Measurements from ENCODE around the gene CCM2L.
A peak's percentile ranks its signal among the peaks of the same experiment; 100 is the strongest.

CCM2L gene

DNA sequence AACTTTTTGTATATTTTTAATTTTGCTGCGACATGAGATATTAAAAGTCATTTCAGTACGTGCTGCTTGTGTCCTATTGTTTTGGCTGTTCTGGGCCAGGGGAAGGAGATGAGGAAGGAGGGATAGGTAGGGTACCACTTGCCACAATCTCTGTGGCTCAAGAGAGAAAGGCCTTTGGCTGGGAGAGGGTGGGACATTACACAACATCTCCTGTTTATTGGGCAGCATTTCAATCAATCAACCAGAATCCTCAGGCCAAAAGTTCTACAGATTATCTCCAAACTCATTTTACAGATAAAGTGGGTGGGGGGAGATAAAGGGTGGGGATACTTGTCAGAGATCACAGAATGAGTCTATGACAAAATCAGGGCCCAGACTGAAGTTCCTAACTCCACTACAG, 6.9 kb upstream of the CCM2L start:
- no peaks in the 10 kb centered on the region for H3K36me3 ChIP-seq (ENCODE audit: low read depth)
- TF ChIP-seq, protein P1, sequence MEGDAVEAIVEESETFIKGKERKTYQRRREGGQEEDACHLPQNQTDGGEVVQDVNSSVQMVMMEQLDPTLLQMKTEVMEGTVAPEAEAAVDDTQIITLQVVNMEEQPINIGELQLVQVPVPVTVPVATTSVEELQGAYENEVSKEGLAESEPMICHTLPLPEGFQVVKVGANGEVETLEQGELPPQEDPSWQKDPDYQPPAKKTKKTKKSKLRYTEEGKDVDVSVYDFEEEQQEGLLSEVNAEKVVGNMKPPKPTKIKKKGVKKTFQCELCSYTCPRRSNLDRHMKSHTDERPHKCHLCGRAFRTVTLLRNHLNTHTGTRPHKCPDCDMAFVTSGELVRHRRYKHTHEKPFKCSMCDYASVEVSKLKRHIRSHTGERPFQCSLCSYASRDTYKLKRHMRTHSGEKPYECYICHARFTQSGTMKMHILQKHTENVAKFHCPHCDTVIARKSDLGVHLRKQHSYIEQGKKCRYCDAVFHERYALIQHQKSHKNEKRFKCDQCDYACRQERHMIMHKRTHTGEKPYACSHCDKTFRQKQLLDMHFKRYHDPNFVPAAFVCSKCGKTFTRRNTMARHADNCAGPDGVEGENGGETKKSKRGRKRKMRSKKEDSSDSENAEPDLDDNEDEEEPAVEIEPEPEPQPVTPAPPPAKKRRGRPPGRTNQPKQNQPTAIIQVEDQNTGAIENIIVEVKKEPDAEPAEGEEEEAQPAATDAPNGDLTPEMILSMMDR (IDR thresholded peaks at IDR 0.05; ENCODE audit: poor library complexity, severe bottlenecking), result no peak
- no peaks in the 10 kb centered on the region for H3K27me3 ChIP-seq (ENCODE audit: insufficient read depth, poor library complexity, severe bottlenecking)
- no peak overlapping the region for H3K27ac ChIP-seq (ENCODE audit: poor library complexity, severe bottlenecking)
- H3K9me3 ChIP-seq (ENCODE audit: severe bottlenecking), result no peaks in the 10 kb centered on the region
- no peak for ATAC-seq (ENCODE audit: low read depth)
- no peaks in the 10 kb centered on the region for H3K4me1 ChIP-seq (ENCODE audit: insufficient read depth, poor library complexity, severe bottlenecking)
- no peak overlapping the region for H3K4me3 ChIP-seq (ENCODE audit: severe bottlenecking)
- DNase-seq (ENCODE audit: low spot score), result no peak

DNA sequence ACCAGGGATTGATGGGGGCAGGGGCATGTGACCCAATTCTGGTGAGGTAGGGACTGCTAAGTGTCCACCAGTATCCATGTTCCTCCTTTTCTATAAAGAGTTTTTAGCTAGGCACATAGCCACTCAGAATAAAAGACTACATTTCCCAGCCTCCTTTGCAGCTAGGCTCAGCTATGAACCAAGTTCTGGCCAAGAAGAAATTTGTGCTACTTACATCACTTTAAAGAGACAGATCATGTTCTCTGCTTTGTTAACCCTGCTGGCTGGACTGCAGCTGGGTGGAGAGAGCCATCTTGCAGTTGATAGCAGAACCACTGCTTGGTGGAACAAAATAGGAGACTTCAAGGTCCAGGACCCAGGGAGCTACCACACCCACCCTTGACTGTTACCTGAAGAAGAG, 5.3 kb upstream of the CCM2L start:
- Histone ChIP-seq H3K27me3 (ENCODE audit: insufficient read depth, poor library complexity, severe bottlenecking) (no peaks in the 10 kb centered on the region), H3K9me3 (ENCODE audit: severe bottlenecking) (no peaks in the 10 kb centered on the region), H3K4me3 (ENCODE audit: severe bottlenecking) (no peak overlapping the region), H3K4me1 (ENCODE audit: insufficient read depth, poor library complexity, severe bottlenecking) (no peaks in the 10 kb centered on the region), H3K27ac (ENCODE audit: poor library complexity, severe bottlenecking) (no peak overlapping the region), H3K36me3 (ENCODE audit: low read depth) (no peaks in the 10 kb centered on the region)
- TF ChIP-seq, protein P1 (IDR thresholded peaks at IDR 0.05; ENCODE audit: poor library complexity, severe bottlenecking), result no peak
- peak; percentile 71 for ATAC-seq (ENCODE audit: low read depth)
- DNase-seq (ENCODE audit: low spot score), result no peak

DNA sequence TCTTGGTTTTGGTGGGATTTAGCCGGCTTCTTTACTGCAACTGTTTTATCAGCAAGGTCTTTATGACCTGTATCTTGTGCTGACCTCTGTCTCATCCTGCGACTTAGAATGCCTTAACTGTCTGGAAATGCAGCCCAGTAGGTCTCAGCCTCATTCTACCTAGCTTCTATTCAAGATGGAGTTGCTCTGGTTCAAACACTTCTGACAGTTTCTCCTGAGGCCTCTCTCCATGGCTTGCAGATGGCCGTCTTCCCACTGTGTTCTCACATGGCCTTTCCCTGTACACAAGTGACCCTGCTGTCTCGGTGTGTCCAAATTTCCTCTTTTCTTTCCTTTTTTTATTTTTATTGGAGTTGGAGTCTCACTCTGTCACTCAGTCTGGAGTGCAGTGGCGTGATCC, 4.2 kb upstream of the CCM2L start:
- Histone ChIP-seq H3K27me3 (ENCODE audit: insufficient read depth, poor library complexity, severe bottlenecking) (peaks cover 4% of the 10 kb centered on the region), H3K4me1 (ENCODE audit: insufficient read depth, poor library complexity, severe bottlenecking) (no peaks in the 10 kb centered on the region), H3K36me3 (ENCODE audit: low read depth) (no peaks in the 10 kb centered on the region), H3K9me3 (ENCODE audit: severe bottlenecking) (no peaks in the 10 kb centered on the region), H3K27ac (ENCODE audit: poor library complexity, severe bottlenecking) (no peak overlapping the region), H3K4me3 (ENCODE audit: severe bottlenecking) (no peak overlapping the region)
- TF ChIP-seq, protein P1 (IDR thresholded peaks at IDR 0.05; ENCODE audit: poor library complexity, severe bottlenecking), result no peak
- ATAC-seq (ENCODE audit: low read depth) (no peak), DNase-seq (ENCODE audit: low spot score) (no peak)

DNA sequence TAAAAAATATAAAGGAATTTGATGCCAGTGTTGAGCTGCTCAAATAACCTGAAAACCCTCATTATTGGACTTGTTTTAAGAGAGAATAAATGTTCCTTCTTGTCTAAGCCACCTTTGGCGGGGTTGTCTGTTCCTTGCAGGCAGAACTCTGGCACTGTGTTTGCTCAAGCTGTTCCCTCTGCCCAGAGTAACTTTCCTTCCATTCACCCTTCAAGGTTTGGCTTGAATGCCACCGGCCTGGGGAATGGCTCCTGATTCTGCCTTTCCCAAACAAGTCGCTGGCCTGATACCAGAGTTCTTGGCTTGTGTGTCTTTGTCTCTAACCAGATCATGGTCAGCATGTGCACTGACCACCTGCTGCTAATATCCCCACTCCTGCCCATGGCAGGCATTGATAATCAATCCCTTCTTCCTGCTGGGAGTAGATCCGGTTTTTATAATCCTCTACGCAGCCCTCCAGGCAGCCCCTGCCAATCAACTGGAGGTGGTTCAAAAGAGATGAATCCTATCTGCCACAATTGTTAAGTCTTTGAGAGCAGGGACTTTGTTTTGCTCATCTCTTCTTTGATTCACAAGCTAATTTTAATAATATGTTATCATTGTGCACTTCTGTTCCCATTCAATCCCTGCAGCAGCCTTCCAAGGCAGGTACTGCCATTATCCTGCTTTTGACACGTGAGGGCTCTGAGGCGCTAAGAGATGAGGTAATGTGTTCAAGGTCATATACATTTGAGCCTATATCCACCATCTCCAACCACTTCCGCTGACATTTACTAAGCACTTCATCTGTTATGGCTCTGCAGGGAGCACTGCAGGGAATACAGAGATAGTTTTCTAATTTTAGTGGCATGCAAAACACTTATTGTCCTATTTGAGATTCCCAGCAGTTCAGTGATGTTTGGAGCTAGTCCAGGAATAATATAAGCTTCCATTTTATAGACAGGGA, 3.1 kb upstream of the CCM2L start:
- TF ChIP-seq, protein P1 (IDR thresholded peaks at IDR 0.05; ENCODE audit: poor library complexity, severe bottlenecking), result no peak
- Histone ChIP-seq H3K4me1 (ENCODE audit: insufficient read depth, poor library complexity, severe bottlenecking) (no peaks in the 10 kb centered on the region), H3K9me3 (ENCODE audit: severe bottlenecking) (no peaks in the 10 kb centered on the region), H3K27me3 (ENCODE audit: insufficient read depth, poor library complexity, severe bottlenecking) (peaks cover 7% of the 10 kb centered on the region), H3K27ac (ENCODE audit: poor library complexity, severe bottlenecking) (no peak overlapping the region), H3K36me3 (ENCODE audit: low read depth) (no peaks in the 10 kb centered on the region), H3K4me3 (ENCODE audit: severe bottlenecking) (no peak overlapping the region)
- no peak for ATAC-seq (ENCODE audit: low read depth)
- DNase-seq (ENCODE audit: low spot score), result no peak
